GM12878 (cell line): ENCODE data around the gene TMEM252. TPM values are rescaled to one million over a fixed set of nuclear protein-coding genes. Genes with fewer than 3 reads are reported as not detected.

Experiments used
- ATAC-seq: fragments of 200-7000 bp; cut with Tn5 transposase; 3 replicates; pipeline ENCODE4 v1.9.1; 2020; ENCODE audit warnings: mild to moderate bottlenecking, moderate library complexity
- BruUV-seq: library from RNA; stranded (reverse); fragments of 400-500 nt; replicated peaks from 2 replicates; lab custom pipeline; 2021; lab: Mats Ljungman, UMichigan
- CTCF ChIA-PET: fragments of 300-600 bp; sonication (Branson Sonifier 250); formaldehyde crosslinking; extraction: SDS; loops from one replicate; lab custom pipeline; 2021; ENCODE audit warnings: inconsistent platforms; lab: Yijun Ruan, JAX
- POLR2A ChIA-PET: fragments of 350-600 bp; formaldehyde crosslinking; extraction: SDS; loops from one replicate; lab custom pipeline; 2021; ENCODE audit warnings: inconsistent platforms; lab: Charles Lee
- RAD21 ChIA-PET: fragments of 300-600 bp; sonication (Branson Sonifier 250); formaldehyde crosslinking; loops from one replicate; lab custom pipeline; 2023; ENCODE audit warnings: antibody characterized with exemption; ENCODE audit not compliant: unreplicated experiment; lab: Charles Lee
- SMC1A ChIA-PET: fragments of 300-600 bp; sonication (Branson Sonifier 250); formaldehyde crosslinking; loops from one replicate; lab custom pipeline; 2023; ENCODE audit not compliant: unreplicated experiment, uncharacterized antibody; lab: Charles Lee
- DNase-seq: peaks from one replicate; pipeline ENCODE4 v3.0.0-alpha.2; 2011; ENCODE audit warnings: low read depth, low spot score
- FAIRE-seq: peaks from 3 replicates; lab custom pipeline; 2011; peaks lifted over from hg19 to GRCh38; lab: Jason Lieb, UNC
- H2AFZ ChIP-seq: 2 replicates; pipeline ENCODE4 v1.6.0; 2011; ENCODE audit warnings: low read depth, low read length, control low read depth; ENCODE audit not compliant: control insufficient read depth
- H3K27ac ChIP-seq: 2 replicates; pipeline ENCODE4 v1.5.1; 2011; ENCODE audit warnings: control low read depth; ENCODE audit not compliant: control insufficient read depth, insufficient read depth
- H3K27me3 ChIP-seq, 2 experiments: replicated peaks in 1 of 2; 2 replicates each; pipeline versions ENCODE4 v1.6.0 to v1.6.1; 2011; ENCODE audit warnings: low read length in 1 of 2; ENCODE audit not compliant: control insufficient read depth in 2 of 2, insufficient read depth in 2 of 2
- H3K36me3 ChIP-seq, 2 experiments: 2 replicates each; pipeline ENCODE4 v1.5.1; 2011; ENCODE audit warnings: low read length in 1 of 2; ENCODE audit not compliant: control insufficient read depth in 2 of 2, insufficient read depth in 2 of 2
- H3K4me1 ChIP-seq: 2 replicates; pipeline ENCODE4 v1.6.1; 2011; ENCODE audit warnings: mild to moderate bottlenecking, low read length, moderate library complexity, mixed read lengths; ENCODE audit not compliant: control insufficient read depth, insufficient read depth
- H3K4me2 ChIP-seq: 2 replicates; pipeline ENCODE4 v1.6.0; 2011; ENCODE audit warnings: control low read depth; ENCODE audit not compliant: control insufficient read depth, insufficient read depth
- H3K4me3 ChIP-seq: fragments of 200-600 bp; sonication (generic); 2 replicates; pipeline ENCODE4 v1.5.1; 2016
- H3K79me2 ChIP-seq: 2 replicates; pipeline ENCODE4 v1.6.0; 2011; ENCODE audit warnings: low read length; ENCODE audit not compliant: control insufficient read depth, insufficient read depth
- H3K9ac ChIP-seq: 2 replicates; pipeline ENCODE4 v1.8.0; 2011; ENCODE audit warnings: low read length, control low read depth, mixed read lengths; ENCODE audit not compliant: control insufficient read depth, insufficient read depth
- H3K9me3 ChIP-seq: replicated peaks from 3 replicates; pipeline ENCODE4 v1.5.1; 2011; ENCODE audit warnings: mild to moderate bottlenecking, low read length; ENCODE audit not compliant: control insufficient read depth, insufficient read depth
- H4K20me1 ChIP-seq: 2 replicates; pipeline ENCODE4 v1.6.0; 2011; ENCODE audit not compliant: control insufficient read depth, insufficient read depth
- CREM ChIP-seq: IDR thresholded peaks from 2 replicates; pipeline ENCODE4 v1.6.1; 2014; ENCODE audit warnings: antibody characterized with exemption, low read depth
- ETV6 ChIP-seq, 2 experiments: fragments of 450-650 bp in 1 of 2; IDR thresholded peaks in 1 of 2; conservative IDR thresholded peaks in 1 of 2; 2 replicates each; pipeline ENCODE4 v1.6.1; 2014; ENCODE audit warnings: antibody characterized with exemption in 1 of 2, borderline replicate concordance in 1 of 2, low read depth in 1 of 2, mild to moderate bottlenecking in 1 of 2, moderate library complexity in 1 of 2
- HDGF ChIP-seq: fragments of 450-650 bp; IDR thresholded peaks from 2 replicates; pipeline ENCODE4 v1.6.1; 2016; ENCODE audit warnings: antibody characterized with exemption
- JUND ChIP-seq: IDR thresholded peaks from 2 replicates; pipeline ENCODE4 v1.6.1; 2012; ENCODE audit warnings: low read depth, mild to moderate bottlenecking, low read length, improper control_type of control experiment, moderate library complexity
- KDM1A ChIP-seq: fragments of 200-600 bp; sonication (generic); IDR thresholded peaks from 2 replicates; pipeline ENCODE4 v1.6.1; 2016; ENCODE audit warnings: borderline replicate concordance
- MYB ChIP-seq: fragments of 150-350 bp; IDR thresholded peaks from 2 replicates; pipeline ENCODE4 v1.6.1; 2014; ENCODE audit warnings: mild to moderate bottlenecking, low read depth, low read length, borderline replicate concordance
- ZNF207 ChIP-seq: fragments of 450-650 bp; IDR thresholded peaks from 2 replicates; pipeline ENCODE4 v1.6.1; 2014; ENCODE audit warnings: antibody characterized with exemption, mild to moderate bottlenecking, borderline replicate concordance
- WGBS: methylation state at CpG from one replicate; pipeline ENCODE4 v1.1.6; 2016; ENCODE audit warnings: low lambda C conversion rate; ENCODE audit not compliant: insufficient replicate concordance, insufficient coverage; ENCODE audit errors: missing lambda C conversion rate; 5-methylcytosine and 5-hydroxymethylcytosine counted together
- in situ Hi-C: fragments of 300-500 bp; cut with MboI; formaldehyde crosslinking; loops from 9 replicates; pipeline ENCODE4 v1.14.3; 2018; ENCODE audit warnings: mixed read lengths
- intact Hi-C: fragments of 100-400 bp; cut with micrococcal nuclease; formaldehyde crosslinking; loops from one replicate; pipeline ENCODE4 v1.14.2; 2022; ENCODE audit not compliant: unreplicated experiment
- polyA plus RNA-seq, 11 experiments: library from polyadenylated mRNA; depleted of rRNA in 4 of 11; unstranded in 6 of 11; stranded (reverse) in 5 of 11; fragments of >200 nt; fragmentation: Nextera tagmentation in 4 of 11; fragmentation: Illumina TruSeq in 1 of 11; extraction: Ambion mirVana in 4 of 11; extraction: Trizol in 1 of 11; gene quantifications; 1 replicate in 1 of 11; 2 replicates in 10 of 11; pipeline versions ENCODE4 v1.2.1 to v1.2.3, GENCODE V29; 2011 to 2016; ENCODE audit warnings: inconsistent platforms in 2 of 11, missing spikeins in 2 of 11, low read depth in 1 of 11
- total RNA-seq, 4 experiments: library from RNA; depleted of rRNA in 3 of 4; stranded (reverse); fragments of >200 nt in 3 of 4; fragmentation: Illumina TruSeq in 1 of 4; extraction: Trizol in 1 of 4; gene quantifications; 2 replicates each; pipeline versions ENCODE4 v1.2.1 to v1.2.3, GENCODE V29; 2013 to 2021
- TF ChIP-seq, protein P1 (sequence below): fragments of 450-650 bp; IDR thresholded peaks from 2 replicates; pipeline ENCODE4 v1.6.1; 2018; ENCODE audit warnings: borderline replicate concordance, mild to moderate bottlenecking; ENCODE audit not compliant: partially characterized antibody
- TF ChIP-seq, protein P2 (sequence below): fragments of 450-650 bp; IDR thresholded peaks from 2 replicates; pipeline ENCODE4 v1.6.1; 2017; ENCODE audit warnings: mild to moderate bottlenecking
- TF ChIP-seq, protein P3 (sequence below): IDR thresholded peaks from 2 replicates; pipeline ENCODE4 v1.6.1; 2012; ENCODE audit warnings: low read depth, low read length, improper control_type of control experiment
- TF ChIP-seq, protein P4 (sequence below): fragments of 450-650 bp; formaldehyde crosslinking; IDR thresholded peaks from 2 replicates; pipeline ENCODE4 v1.5.0; 2022; ENCODE audit warnings: mild to moderate bottlenecking, missing genetic modification characterization

TMEM252 gene
- total and polyA plus RNA-seq, 10 of the 15 experiments (the other 5 are each of a cell fraction or from before 2014, with no cell fraction given): not detected

DNA sequence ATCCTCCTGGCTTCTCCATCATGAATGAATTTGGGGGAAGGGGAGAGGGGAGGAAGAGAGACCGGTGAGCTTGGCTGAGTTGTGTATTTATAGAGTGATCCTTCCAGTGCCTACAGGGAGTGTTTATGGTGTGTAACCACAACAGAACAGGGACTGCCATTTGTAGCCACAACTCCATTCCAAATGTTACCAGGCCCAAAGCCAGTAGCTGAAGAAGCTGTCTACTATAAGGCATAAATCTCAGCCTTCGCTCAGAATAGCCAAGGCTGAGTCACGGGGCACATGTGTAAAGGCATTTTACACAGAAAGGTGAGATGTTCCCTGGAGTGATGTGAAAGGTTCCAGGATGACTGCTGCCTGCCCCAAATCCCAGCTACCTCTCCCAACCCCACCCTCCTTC is 2.5 kb downstream of the TMEM252 start:
- Histone ChIP-seq H3K27ac (no peak overlapping the region), H3K79me2 (no peaks in the 10 kb centered on the region), H3K36me3 (no peaks in the 10 kb centered on the region), H3K4me1 (no peaks in the 10 kb centered on the region), H2AFZ (no peak overlapping the region), H3K4me3 (no peak overlapping the region), H3K9ac (no peak overlapping the region), H3K4me2 (no peak overlapping the region), H3K27me3 (peaks cover 0 to 2% of the 10 kb centered on the region in 2 experiments; a peak in 2 of 4 replicates), H3K9me3 (no peaks in the 10 kb centered on the region), H4K20me1 (no peaks in the 10 kb centered on the region)
- intact Hi-C loops: no loop called here
- no TSS peak for BruUV-seq
- FAIRE-seq: no peak
- in situ Hi-C loops: loop anchor here (25.0 kb wide), 1 partner anchor 99 kb away; no protein-coding TSS in a partner anchor
- POLR2A ChIA-PET: no interaction called here
- SMC1A ChIA-PET: no interaction called here
- WGBS: 64% methylated on average over 3 of the region's 3 CpGs
- CTCF ChIA-PET: interaction anchor here (1.4 kb wide), 1 partner anchor 21 kb away, joined by 4 read pairs; no protein-coding TSS in a partner anchor
- ATAC-seq: no peak
- no peak for DNase-seq
- TF ChIP-seq KDM1A (no peak), ETV6 (conservative IDR thresholded peaks at IDR 0.05 in 1 of 2, IDR thresholded peaks at IDR 0.05 in 1 of 2; ENCODE audit: borderline replicate concordance in 1 of 2, low read depth in 1 of 2) (no peak), MYB (no peak), JUND (no peak), HDGF (no peak), ZNF207 (no peak), CREM (no peak)
- TF ChIP-seq, protein P1, sequence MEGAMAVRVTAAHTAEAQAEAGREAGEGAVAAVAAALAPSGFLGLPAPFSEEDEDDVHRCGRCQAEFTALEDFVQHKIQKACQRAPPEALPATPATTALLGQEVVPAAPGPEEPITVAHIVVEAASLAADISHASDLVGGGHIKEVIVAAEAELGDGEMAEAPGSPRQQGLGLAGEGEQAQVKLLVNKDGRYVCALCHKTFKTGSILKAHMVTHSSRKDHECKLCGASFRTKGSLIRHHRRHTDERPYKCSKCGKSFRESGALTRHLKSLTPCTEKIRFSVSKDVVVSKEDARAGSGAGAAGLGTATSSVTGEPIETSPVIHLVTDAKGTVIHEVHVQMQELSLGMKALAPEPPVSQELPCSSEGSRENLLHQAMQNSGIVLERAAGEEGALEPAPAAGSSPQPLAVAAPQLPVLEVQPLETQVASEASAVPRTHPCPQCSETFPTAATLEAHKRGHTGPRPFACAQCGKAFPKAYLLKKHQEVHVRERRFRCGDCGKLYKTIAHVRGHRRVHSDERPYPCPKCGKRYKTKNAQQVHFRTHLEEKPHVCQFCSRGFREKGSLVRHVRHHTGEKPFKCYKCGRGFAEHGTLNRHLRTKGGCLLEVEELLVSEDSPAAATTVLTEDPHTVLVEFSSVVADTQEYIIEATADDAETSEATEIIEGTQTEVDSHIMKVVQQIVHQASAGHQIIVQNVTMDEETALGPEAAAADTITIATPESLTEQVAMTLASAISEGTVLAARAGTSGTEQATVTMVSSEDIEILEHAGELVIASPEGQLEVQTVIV: no peak
- TF ChIP-seq, protein P2, sequence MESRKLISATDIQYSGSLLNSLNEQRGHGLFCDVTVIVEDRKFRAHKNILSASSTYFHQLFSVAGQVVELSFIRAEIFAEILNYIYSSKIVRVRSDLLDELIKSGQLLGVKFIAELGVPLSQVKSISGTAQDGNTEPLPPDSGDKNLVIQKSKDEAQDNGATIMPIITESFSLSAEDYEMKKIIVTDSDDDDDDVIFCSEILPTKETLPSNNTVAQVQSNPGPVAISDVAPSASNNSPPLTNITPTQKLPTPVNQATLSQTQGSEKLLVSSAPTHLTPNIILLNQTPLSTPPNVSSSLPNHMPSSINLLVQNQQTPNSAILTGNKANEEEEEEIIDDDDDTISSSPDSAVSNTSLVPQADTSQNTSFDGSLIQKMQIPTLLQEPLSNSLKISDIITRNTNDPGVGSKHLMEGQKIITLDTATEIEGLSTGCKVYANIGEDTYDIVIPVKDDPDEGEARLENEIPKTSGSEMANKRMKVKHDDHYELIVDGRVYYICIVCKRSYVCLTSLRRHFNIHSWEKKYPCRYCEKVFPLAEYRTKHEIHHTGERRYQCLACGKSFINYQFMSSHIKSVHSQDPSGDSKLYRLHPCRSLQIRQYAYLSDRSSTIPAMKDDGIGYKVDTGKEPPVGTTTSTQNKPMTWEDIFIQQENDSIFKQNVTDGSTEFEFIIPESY: no peak
- TF ChIP-seq, protein P3, sequence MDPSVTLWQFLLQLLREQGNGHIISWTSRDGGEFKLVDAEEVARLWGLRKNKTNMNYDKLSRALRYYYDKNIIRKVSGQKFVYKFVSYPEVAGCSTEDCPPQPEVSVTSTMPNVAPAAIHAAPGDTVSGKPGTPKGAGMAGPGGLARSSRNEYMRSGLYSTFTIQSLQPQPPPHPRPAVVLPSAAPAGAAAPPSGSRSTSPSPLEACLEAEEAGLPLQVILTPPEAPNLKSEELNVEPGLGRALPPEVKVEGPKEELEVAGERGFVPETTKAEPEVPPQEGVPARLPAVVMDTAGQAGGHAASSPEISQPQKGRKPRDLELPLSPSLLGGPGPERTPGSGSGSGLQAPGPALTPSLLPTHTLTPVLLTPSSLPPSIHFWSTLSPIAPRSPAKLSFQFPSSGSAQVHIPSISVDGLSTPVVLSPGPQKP: no peak
- TF ChIP-seq, protein P4, sequence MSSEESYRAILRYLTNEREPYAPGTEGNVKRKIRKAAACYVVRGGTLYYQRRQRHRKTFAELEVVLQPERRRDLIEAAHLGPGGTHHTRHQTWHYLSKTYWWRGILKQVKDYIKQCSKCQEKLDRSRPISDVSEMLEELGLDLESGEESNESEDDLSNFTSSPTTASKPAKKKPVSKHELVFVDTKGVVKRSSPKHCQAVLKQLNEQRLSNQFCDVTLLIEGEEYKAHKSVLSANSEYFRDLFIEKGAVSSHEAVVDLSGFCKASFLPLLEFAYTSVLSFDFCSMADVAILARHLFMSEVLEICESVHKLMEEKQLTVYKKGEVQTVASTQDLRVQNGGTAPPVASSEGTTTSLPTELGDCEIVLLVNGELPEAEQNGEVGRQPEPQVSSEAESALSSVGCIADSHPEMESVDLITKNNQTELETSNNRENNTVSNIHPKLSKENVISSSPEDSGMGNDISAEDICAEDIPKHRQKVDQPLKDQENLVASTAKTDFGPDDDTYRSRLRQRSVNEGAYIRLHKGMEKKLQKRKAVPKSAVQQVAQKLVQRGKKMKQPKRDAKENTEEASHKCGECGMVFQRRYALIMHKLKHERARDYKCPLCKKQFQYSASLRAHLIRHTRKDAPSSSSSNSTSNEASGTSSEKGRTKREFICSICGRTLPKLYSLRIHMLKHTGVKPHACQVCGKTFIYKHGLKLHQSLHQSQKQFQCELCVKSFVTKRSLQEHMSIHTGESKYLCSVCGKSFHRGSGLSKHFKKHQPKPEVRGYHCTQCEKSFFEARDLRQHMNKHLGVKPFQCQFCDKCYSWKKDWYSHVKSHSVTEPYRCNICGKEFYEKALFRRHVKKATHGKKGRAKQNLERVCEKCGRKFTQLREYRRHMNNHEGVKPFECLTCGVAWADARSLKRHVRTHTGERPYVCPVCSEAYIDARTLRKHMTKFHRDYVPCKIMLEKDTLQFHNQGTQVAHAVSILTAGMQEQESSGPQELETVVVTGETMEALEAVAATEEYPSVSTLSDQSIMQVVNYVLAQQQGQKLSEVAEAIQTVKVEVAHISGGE (CRISPR knock-in tag): no peak
- RAD21 ChIA-PET: no interaction called here
